ENCODE measurements around the gene MIER2. TPM values are rescaled to one million over a fixed set of nuclear protein-coding genes. Genes with fewer than 3 reads are reported as not detected.

The MIER2 gene
- total RNA-seq, 1 donor from 2014 or later: 50.5 TPM

- Mint-ChIP-seq H3K4me3 (no peak overlapping the region), H3K27ac (no peak overlapping the region), H3K4me1 (peaks cover 2% of the 10 kb centered on the region), H3K27me3 (ENCODE audit: low read depth) (peaks cover 28% of the 10 kb centered on the region), H3K9me3 (peaks cover 3% of the 10 kb centered on the region), H3K36me3 (no peaks in the 10 kb centered on the region)
- TF ChIP-seq CTCF (IDR thresholded peaks at IDR 0.05; ENCODE audit: unreplicated experiment): no peak
- no peak for DNase-seq (ENCODE audit: low spot score in 2 of 2, unreplicated experiment in 2 of 2)
Measured at GRCh38 chr19:378706-379105, 34.1 kb upstream of the MIER2 start.

GRCh38 chr19:377801-378581, 33.4 kb upstream of the MIER2 start:
- H3K9me3 Mint-ChIP-seq: peaks cover 3% of the 10 kb centered on the region
- H3K36me3 Mint-ChIP-seq: no peaks in the 10 kb centered on the region
- peak overlapping the region; percentile 73 for H3K27ac Mint-ChIP-seq
- DNase-seq (ENCODE audit: low spot score in 2 of 2, unreplicated experiment in 2 of 2): no peak
- H3K4me3 Mint-ChIP-seq: no peak overlapping the region
- no peak for TF ChIP-seq CTCF (IDR thresholded peaks at IDR 0.05; ENCODE audit: unreplicated experiment)
- peaks cover 4% of the 10 kb centered on the region for H3K4me1 Mint-ChIP-seq
- H3K27me3 Mint-ChIP-seq (ENCODE audit: low read depth): peaks cover 28% of the 10 kb centered on the region

GRCh38 chr19:376111-376470, 31.5 kb upstream of the MIER2 start:
- H3K27me3 Mint-ChIP-seq (ENCODE audit: low read depth): peaks cover 39% of the 10 kb centered on the region
- DNase-seq (ENCODE audit: low spot score in 2 of 2, unreplicated experiment in 2 of 2): no peak
- TF ChIP-seq CTCF (IDR thresholded peaks at IDR 0.05; ENCODE audit: unreplicated experiment): no peak
- peaks cover 9% of the 10 kb centered on the region for H3K4me1 Mint-ChIP-seq
- H3K27ac Mint-ChIP-seq: no peak overlapping the region
- no peak overlapping the region for H3K4me3 Mint-ChIP-seq
- H3K36me3 Mint-ChIP-seq: no peaks in the 10 kb centered on the region
- H3K9me3 Mint-ChIP-seq: peaks cover 3% of the 10 kb centered on the region

GRCh38 chr19:375395-376110, 31.0 kb upstream of the MIER2 start:
- DNase-seq (ENCODE audit: low spot score in 2 of 2, unreplicated experiment in 2 of 2): no peak
- TF ChIP-seq CTCF (IDR thresholded peaks at IDR 0.05; ENCODE audit: unreplicated experiment): no peak
- no peak overlapping the region for H3K4me3 Mint-ChIP-seq
- H3K4me1 Mint-ChIP-seq: peaks cover 9% of the 10 kb centered on the region
- no peaks in the 10 kb centered on the region for H3K36me3 Mint-ChIP-seq
- H3K27ac Mint-ChIP-seq: no peak overlapping the region
- peaks cover 1% of the 10 kb centered on the region for H3K9me3 Mint-ChIP-seq
- peaks cover 39% of the 10 kb centered on the region for H3K27me3 Mint-ChIP-seq (ENCODE audit: low read depth)

GRCh38 chr19:374886-375235, 30.3 kb upstream of the MIER2 start:
- Mint-ChIP-seq H3K9me3 (no peaks in the 10 kb centered on the region), H3K4me1 (peaks cover 9% of the 10 kb centered on the region), H3K36me3 (no peaks in the 10 kb centered on the region), H3K4me3 (no peak overlapping the region), H3K27me3 (ENCODE audit: low read depth) (peaks cover 39% of the 10 kb centered on the region), H3K27ac (no peak overlapping the region)
- TF ChIP-seq CTCF (IDR thresholded peaks at IDR 0.05; ENCODE audit: unreplicated experiment): no peak
- DNase-seq (ENCODE audit: low spot score in 2 of 2, unreplicated experiment in 2 of 2): no peak
